HUES48 (cell line): ENCODE results near the gene COL4A2.

Experiments used
- H3K27ac ChIP-seq: one replicate; pipeline ENCODE4 v1.7.0; 2013; ENCODE audit warnings: low read depth, low read length, inconsistent platforms
- H3K27me3 ChIP-seq: 2 replicates; pipeline ENCODE4 v1.6.1; 2013; ENCODE audit warnings: mild to moderate bottlenecking, low read length; ENCODE audit not compliant: control insufficient read depth, insufficient read depth
- H3K36me3 ChIP-seq: 2 replicates; pipeline ENCODE4 v1.6.1; 2013; ENCODE audit warnings: low read length; ENCODE audit not compliant: control insufficient read depth, insufficient read depth
- H3K4me1 ChIP-seq: 2 replicates; pipeline ENCODE4 v1.6.1; 2013; ENCODE audit warnings: mild to moderate bottlenecking, low read length; ENCODE audit not compliant: control insufficient read depth, insufficient read depth
- H3K4me3 ChIP-seq: 2 replicates; pipeline ENCODE4 v1.5.1; 2013; ENCODE audit warnings: mild to moderate bottlenecking, low read depth, low read length
- H3K9ac ChIP-seq: 2 replicates; pipeline ENCODE4 v1.6.1; 2013; ENCODE audit warnings: mild to moderate bottlenecking, low read depth, low read length, moderate library complexity
- H3K9me3 ChIP-seq: 2 replicates; pipeline ENCODE4 v1.6.1; 2013; ENCODE audit warnings: low read length; ENCODE audit not compliant: control insufficient read depth, insufficient read depth

Gene COL4A2

GRCh38 chr13:110475550-110476219 lies 168.6 kb downstream of the COL4A2 start:
- Histone ChIP-seq H3K27ac (no peak overlapping the region), H3K4me3 (no peak overlapping the region), H3K27me3 (no peaks in the 10 kb centered on the region), H3K4me1 (no peaks in the 10 kb centered on the region), H3K9ac (no peak overlapping the region), H3K9me3 (no peaks in the 10 kb centered on the region), H3K36me3 (peaks cover 45% of the 10 kb centered on the region)

DNA sequence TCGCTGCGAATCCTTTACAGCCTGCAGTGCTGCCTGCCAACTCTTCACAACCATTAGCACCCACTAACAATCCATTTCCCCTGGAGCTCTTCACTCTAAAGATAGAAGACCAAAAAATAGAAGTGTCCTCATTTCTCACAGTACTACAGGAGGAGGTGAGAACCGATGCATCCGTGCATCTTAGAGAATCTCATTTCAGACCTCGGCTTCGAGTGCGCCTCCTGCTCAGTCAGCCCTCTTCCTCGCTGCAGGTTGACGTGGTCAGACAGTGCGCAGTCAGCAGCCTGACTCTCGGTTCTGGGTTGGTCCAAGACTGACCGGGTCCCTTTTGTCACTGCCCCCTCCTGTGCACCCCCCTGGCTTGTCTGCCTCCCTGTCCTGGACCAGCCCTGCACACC lies 169.1 kb downstream of the COL4A2 start:
- Histone ChIP-seq H3K27ac (no peak overlapping the region), H3K4me1 (no peaks in the 10 kb centered on the region), H3K4me3 (no peak overlapping the region), H3K9ac (no peak overlapping the region), H3K9me3 (no peaks in the 10 kb centered on the region), H3K27me3 (no peaks in the 10 kb centered on the region), H3K36me3 (peaks cover 45% of the 10 kb centered on the region)

GRCh38 chr13:110477706-110478245 lies 170.7 kb downstream of the COL4A2 start:
- Histone ChIP-seq H3K9ac (no peak overlapping the region), H3K36me3 (peaks cover 44% of the 10 kb centered on the region), H3K27me3 (no peaks in the 10 kb centered on the region), H3K9me3 (no peaks in the 10 kb centered on the region), H3K4me3 (no peak overlapping the region), H3K27ac (no peak overlapping the region), H3K4me1 (no peaks in the 10 kb centered on the region)

GRCh38 chr13:110478405-110479214 lies 171.5 kb downstream of the COL4A2 start:
- H3K9ac ChIP-seq, result no peak overlapping the region
- no peaks in the 10 kb centered on the region for H3K4me1 ChIP-seq
- no peak overlapping the region for H3K4me3 ChIP-seq
- no peak overlapping the region for H3K27ac ChIP-seq
- H3K36me3 ChIP-seq, result peaks cover 43% of the 10 kb centered on the region
- no peaks in the 10 kb centered on the region for H3K27me3 ChIP-seq
- no peaks in the 10 kb centered on the region for H3K9me3 ChIP-seq

GRCh38 chr13:110479215-110479545 lies 172.1 kb downstream of the COL4A2 start:
- H3K9ac ChIP-seq, result no peak overlapping the region
- H3K9me3 ChIP-seq, result no peaks in the 10 kb centered on the region
- peaks cover 41% of the 10 kb centered on the region for H3K36me3 ChIP-seq
- no peak overlapping the region for H3K4me3 ChIP-seq
- H3K27ac ChIP-seq, result no peak overlapping the region
- no peaks in the 10 kb centered on the region for H3K4me1 ChIP-seq
- H3K27me3 ChIP-seq, result no peaks in the 10 kb centered on the region

DNA sequence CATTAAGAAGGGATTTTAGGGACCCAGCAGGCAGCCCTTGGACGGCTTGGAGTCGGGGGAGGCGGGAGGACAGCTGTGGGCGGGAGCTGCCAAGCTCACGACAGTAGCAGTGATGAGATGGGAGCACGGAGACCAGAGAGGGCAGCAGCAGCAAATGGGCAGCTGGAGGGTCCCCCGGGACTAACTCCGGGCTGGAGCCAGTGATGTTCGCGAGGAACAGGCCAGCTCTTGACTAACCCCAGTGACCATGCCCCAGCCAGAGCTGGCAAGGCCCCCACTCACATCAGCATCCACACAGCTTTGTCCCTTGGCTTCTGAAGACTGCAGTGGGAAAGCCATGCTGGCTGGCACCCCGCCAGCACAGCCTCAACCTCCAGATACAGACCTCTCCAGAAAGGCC lies 172.6 kb downstream of the COL4A2 start:
- no peaks in the 10 kb centered on the region for H3K9me3 ChIP-seq
- H3K4me1 ChIP-seq, result peaks cover 4% of the 10 kb centered on the region; the same call in 1 of the 2 replicates
- H3K27me3 ChIP-seq, result no peaks in the 10 kb centered on the region
- no peak overlapping the region for H3K4me3 ChIP-seq
- no peak overlapping the region for H3K9ac ChIP-seq
- H3K36me3 ChIP-seq, result peaks cover 40% of the 10 kb centered on the region
- no peak overlapping the region for H3K27ac ChIP-seq

DNA sequence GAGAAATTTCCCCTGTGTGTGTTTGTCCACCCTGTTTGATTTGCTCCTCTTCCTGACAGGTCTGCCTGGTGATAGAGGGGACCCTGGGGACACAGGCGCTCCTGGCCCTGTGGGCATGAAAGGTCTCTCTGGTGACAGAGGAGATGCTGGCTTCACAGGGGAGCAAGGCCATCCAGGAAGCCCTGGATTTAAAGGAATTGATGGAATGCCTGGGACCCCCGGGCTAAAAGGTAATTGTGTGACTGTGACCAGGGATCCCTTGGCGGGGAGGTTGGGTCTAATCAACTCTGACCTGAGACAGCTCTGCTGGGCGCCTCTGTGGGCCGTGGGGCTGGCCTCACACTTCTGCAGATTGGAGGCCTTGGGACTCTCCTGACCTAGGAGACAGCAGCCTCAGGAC lies 173.1 kb downstream of the COL4A2 start:
- Histone ChIP-seq H3K9me3 (no peaks in the 10 kb centered on the region), H3K27ac (no peak overlapping the region), H3K36me3 (peaks cover 41% of the 10 kb centered on the region), H3K4me1 (peaks cover 9% of the 10 kb centered on the region; the same call in 1 of the 2 replicates), H3K4me3 (no peak overlapping the region), H3K9ac (no peak overlapping the region), H3K27me3 (no peaks in the 10 kb centered on the region)

GRCh38 chr13:110483386-110483968 lies 176.4 kb downstream of the COL4A2 start:
- Histone ChIP-seq H3K4me3 (no peak overlapping the region), H3K4me1 (peaks cover 29% of the 10 kb centered on the region), H3K9me3 (no peaks in the 10 kb centered on the region), H3K27me3 (no peaks in the 10 kb centered on the region), H3K36me3 (peaks cover 28% of the 10 kb centered on the region), H3K9ac (no peak overlapping the region), H3K27ac (no peak overlapping the region)

DNA sequence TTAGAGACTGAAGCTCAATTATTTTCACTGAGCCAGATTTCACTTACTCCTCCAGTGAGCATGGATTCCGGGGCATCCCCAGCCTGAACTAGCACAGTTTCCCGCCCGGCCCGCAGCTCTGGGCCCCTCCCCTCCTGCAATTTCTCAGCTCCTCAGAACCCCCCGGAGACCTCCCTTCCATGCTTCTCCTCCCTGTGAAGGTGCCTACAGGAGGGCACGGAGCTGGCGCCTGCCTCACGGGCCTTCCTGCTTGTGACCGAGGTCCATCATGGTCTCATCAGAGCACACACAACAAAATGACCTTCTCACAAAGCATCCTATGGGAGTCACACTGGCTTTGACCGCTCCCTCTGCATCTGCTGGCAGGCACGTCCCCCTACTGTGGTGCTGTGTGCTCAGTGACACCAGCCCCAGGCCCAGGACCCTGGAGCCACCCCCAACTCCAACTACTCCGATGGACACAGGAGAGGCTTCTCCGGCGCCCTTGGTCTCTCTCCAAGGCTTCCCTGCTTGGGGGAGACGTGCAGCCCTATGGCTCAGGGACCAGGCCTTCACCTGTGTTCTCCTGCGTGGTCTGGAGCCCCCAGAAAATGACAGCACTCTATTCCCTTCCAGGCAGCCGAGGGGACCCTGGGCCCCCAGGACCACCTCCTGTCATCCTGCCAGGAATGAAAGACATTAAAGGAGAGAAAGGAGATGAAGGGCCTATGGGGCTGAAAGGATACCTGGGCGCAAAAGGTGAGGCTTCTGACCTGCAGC lies 177.4 kb downstream of the COL4A2 start:
- Histone ChIP-seq H3K36me3 (peaks cover 37% of the 10 kb centered on the region), H3K4me3 (no peak overlapping the region), H3K27ac (peak overlapping the region; percentile 42)

GRCh38 chr13:110485604-110486003 lies 178.5 kb downstream of the COL4A2 start:
- H3K9ac ChIP-seq, result peak overlapping the region; percentile 69
- peak overlapping the region; percentile 16; the same call in 1 of the 2 replicates for H3K4me3 ChIP-seq

More for the DNA sequence above, 177.4 kb downstream of the COL4A2 start:
- H3K27me3 ChIP-seq, result no peaks in the 10 kb centered on the region
- peaks cover 29% of the 10 kb centered on the region for H3K4me1 ChIP-seq
- H3K9ac ChIP-seq, result peak overlapping the region; percentile 16; the same call in 1 of the 2 replicates
- H3K9me3 ChIP-seq, result no peaks in the 10 kb centered on the region

More at GRCh38 chr13:110485604-110486003, 178.5 kb downstream of the COL4A2 start:
- Histone ChIP-seq H3K4me1 (peaks cover 29% of the 10 kb centered on the region), H3K27me3 (no peaks in the 10 kb centered on the region), H3K36me3 (peaks cover 39% of the 10 kb centered on the region), H3K9me3 (no peaks in the 10 kb centered on the region), H3K27ac (peak overlapping the region; percentile 96)
